Measurements from ENCODE around the gene PER2. TPM values are rescaled to one million over a fixed set of nuclear protein-coding genes. Genes with fewer than 3 reads are reported as not detected.

Gene PER2
- total and polyA plus RNA-seq, 2 of the 13 experiments (the other 11 are each of a cell fraction or from before 2014, with no cell fraction given): 5.1 to 9.4 TPM

- TF ChIP-seq MBNL3 (CRISPR knock-in tag; conservative IDR thresholded peaks at IDR 0.05): no peak
- TF ChIP-seq CBFB (CRISPR knock-in tag; IDR thresholded peaks at IDR 0.05): no peak
- TF ChIP-seq ZNF792 (CRISPR knock-in tag; IDR thresholded peaks at IDR 0.05): no peak
- TF ChIP-seq ZFP36L2 (CRISPR knock-in tag; IDR thresholded peaks at IDR 0.05): no peak
- TF ChIP-seq, protein P1, sequence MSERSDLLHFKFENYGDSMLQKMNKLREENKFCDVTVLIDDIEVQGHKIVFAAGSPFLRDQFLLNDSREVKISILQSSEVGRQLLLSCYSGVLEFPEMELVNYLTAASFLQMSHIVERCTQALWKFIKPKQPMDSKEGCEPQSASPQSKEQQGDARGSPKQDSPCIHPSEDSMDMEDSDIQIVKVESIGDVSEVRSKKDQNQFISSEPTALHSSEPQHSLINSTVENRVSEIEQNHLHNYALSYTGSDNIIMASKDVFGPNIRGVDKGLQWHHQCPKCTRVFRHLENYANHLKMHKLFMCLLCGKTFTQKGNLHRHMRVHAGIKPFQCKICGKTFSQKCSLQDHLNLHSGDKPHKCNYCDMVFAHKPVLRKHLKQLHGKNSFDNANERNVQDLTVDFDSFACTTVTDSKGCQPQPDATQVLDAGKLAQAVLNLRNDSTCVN (CRISPR knock-in tag; IDR thresholded peaks at IDR 0.05; ENCODE audit: borderline replicate concordance): no peak
- TF ChIP-seq NR2F6 (IDR thresholded peaks at IDR 0.05): no peak
- no peak for TF ChIP-seq NR2F6 (CRISPR knock-in tag; IDR thresholded peaks at IDR 0.05)
- 0 out of 2 replicates have a peak, but pooled peaks have one; percentile 22 for TF ChIP-seq TFDP1 (CRISPR knock-in tag; IDR thresholded peaks at IDR 0.05; ENCODE audit: borderline replicate concordance)
- TF ChIP-seq ZBTB7B (CRISPR knock-in tag; IDR thresholded peaks at IDR 0.05): no peak
- no peak for TF ChIP-seq ZMYM2 (CRISPR knock-in tag; IDR thresholded peaks at IDR 0.05)
- no peak for TF ChIP-seq ATAD3A (CRISPR knock-in tag; IDR thresholded peaks at IDR 0.05)
- peak; percentile 42; the same call in 1 of the 2 replicates for TF ChIP-seq ZNF281 (CRISPR knock-in tag; IDR thresholded peaks at IDR 0.05; ENCODE audit: borderline replicate concordance)
- no peak for TF ChIP-seq BATF2 (CRISPR knock-in tag; IDR thresholded peaks at IDR 0.05)
- TF ChIP-seq ARNTL (CRISPR knock-in tag; IDR thresholded peaks at IDR 0.05): peak; percentile 71
- TF ChIP-seq GTF2F1 (IDR thresholded peaks at IDR 0.05; ENCODE audit: low read length): no peak
- no peak for TF ChIP-seq ZBTB7A (CRISPR knock-in tag; IDR thresholded peaks at IDR 0.05)
- no peak for TF ChIP-seq ZNF275 (CRISPR knock-in tag; IDR thresholded peaks at IDR 0.05; ENCODE audit: borderline replicate concordance)
- no peak for TF ChIP-seq PPARG (CRISPR knock-in tag; conservative IDR thresholded peaks at IDR 0.05)
- peak; percentile 84; the same call in 1 of the 2 replicates for TF ChIP-seq TBX3 (IDR thresholded peaks at IDR 0.05; ENCODE audit: borderline replicate concordance)
These were observed 1.7 kb upstream of the PER2 start (continued) for GRCh38 chr2:238290091-238290509.
